NCI-H82 treated with DMSO at 0.1 percent for 48 hours (cell line): ENCODE measurements around the gene HM13.
A peak's percentile ranks its signal among the peaks of the same experiment; 100 is the strongest.
"Not testable (repeated sequence)": the region's sequence is repeated elsewhere in the genome, so short reads cannot be mapped to it uniquely, and the experiment has no call there.

Experiments
- DNase-seq: peaks from one replicate; lab custom pipeline; 2025; ENCODE audit not compliant: unreplicated experiment; lab: John Stamatoyannopoulos, UW

Gene HM13

GRCh38 chr20:31500527-31500926, 13.7 kb upstream of the HM13 start:
- DNase-seq, result no peak

DNA sequence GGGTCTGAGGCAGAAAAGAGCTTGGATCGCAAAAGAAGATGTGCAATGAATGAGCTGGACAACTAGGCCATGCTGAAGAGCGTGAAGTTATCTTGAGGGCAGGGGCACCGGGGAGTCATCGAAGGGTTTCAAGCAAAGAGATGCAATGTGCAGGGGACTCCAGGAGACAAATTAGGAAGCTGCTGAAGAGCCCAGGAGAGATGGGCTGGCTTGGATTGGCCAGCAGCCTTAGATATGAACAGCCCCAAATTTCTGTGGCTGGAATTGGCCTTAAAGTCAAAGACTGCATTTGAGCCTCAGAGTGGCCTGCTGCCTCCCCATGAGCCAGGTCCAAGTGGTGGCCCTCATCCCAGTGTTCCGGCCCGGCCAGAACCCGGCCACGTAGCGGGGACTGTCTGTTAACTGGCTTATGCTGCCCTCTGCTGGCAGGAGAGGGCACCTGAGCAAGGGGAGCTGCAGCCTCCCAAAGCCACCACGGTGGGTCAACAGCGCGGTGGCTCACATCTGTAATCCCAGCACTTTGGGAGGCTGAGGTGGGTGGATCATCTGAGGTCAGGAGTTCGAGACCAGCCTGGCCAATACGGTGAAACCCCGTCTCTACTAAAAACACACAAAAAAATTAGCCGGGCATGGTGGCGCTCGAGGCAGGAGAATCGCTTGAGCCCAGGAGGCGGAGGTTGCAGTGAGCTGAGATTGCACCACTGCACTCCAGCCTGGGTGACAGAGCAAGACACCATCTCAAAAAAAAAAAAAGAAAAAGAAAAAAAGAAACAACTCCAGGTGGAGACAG, 11.2 kb upstream of the HM13 start:
- DNase-seq, result peak; percentile 28

GRCh38 chr20:31505903-31506302, 8.3 kb upstream of the HM13 start:
- no peak for DNase-seq

DNA sequence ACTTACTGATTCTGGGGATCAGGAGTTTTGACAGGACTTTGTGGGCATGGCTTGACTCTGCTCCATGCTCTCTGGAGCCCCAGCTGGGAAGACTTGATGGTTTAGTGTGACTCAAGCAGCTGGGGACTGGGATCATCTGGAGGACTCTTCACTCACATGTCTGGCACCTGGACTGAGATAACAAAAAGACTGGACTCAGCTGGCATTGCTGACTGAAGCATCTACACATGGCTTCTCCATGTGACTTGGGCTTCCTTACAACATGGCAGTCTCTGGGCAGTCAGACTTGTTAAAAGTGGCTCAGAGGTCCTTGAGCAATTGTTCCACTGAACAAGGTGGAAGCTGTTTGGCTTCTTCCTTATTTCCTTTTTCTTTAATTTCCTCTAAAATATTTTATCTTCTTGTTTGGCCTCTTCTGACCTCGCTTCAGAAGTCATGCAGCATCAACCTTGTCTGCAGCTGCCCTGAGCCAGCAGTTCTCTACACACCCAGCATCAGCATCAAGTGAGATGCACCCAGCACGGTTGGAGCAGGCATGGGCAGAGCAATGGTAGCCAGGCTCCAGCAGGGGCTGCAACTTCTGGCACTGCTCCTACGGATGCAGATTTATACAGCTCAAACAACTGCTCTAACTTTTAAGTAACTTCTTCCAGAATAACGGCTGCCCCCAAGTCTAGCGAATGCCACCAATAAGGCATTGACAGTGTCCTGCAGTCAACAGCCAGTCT, 5.6 kb upstream of the HM13 start:
- DNase-seq, result no peak

DNA sequence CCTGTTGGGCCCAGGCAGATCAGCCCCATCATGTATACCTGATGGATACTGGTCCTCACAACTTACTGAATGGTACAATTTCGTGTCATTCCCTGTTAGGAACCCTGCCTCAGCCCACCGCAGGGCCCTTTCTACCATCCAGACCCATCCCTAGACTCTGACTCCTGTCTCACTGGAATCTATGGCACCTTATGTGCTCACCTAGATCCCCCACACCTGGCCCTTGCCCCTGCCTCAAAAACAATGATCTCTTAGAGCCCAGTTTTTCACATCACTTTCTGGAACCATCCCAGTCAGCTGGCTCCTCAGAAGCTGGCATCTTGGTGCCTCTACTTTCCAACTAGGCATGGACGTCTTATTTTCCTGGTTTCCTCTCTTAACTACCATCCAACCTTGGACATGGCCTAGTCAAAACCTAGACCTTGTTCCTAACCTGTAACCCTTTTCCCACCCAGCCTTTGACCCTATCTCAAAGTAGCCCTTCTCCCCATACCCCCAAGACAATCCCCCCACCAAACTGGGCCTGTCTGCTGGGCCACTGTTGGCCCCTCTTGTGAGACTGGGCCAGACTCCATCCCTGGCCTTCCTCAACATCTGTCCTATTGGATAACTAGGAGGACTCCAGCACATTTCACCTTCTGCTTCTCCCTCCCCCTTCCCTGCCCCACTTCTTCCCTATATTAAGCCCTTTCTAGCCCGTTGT, 981 bp downstream of the HM13 start:
- DNase-seq, result no peak

GRCh38 chr20:31515775-31516107, 1.5 kb downstream of the HM13 start:
- DNase-seq, result no peak

DNA sequence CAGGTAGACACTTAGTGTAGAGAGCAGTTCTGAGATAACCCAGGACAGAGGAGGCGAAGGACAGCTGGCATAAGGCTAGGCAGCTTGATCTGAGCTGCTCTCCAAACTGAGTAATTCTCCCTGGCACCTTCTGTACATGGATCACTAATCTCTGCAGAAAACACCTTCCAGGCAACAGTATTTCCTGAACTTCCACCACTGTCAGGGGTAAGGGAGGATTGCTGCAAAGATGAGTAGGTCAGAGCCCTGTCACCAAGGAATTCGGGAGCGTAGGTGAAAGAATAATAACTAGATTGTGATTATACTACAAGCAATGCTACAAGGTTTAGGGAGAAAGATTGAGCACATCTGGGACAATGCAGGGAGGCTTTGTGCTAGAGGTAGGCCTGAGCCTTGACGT, 1.9 kb downstream of the HM13 start:
- no peak for DNase-seq

GRCh38 chr20:31516651-31517050, 2.4 kb downstream of the HM13 start:
- DNase-seq, result no peak

- DNase-seq, result peak; percentile 18
Measured at GRCh38 chr20:31517373-31517772, 3.1 kb downstream of the HM13 start.

- not testable (repeated sequence) for DNase-seq
Measured at GRCh38 chr20:31521267-31521666, 7.0 kb downstream of the HM13 start.

GRCh38 chr20:31522731-31523130, 8.5 kb downstream of the HM13 start:
- no peak for DNase-seq

GRCh38 chr20:31523361-31524283, 9.4 kb downstream of the HM13 start:
- DNase-seq, result no peak

DNA sequence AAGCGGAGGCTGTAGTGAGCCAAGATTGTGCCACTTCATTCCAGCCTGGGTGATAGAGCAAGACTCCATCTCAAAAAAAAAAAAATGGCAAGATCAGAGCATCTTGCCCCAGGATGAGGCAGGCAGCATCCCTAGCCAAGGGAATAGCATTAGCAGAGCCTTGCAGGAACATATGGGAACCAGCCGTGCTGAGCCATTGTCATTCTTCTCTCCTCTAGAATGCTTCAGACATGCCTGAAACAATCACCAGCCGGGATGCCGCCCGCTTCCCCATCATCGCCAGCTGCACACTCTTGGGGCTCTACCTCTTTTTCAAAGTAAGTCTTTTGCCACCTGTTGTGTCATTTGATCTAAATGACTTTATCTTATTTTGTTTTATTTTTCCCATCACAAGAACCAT, 13.0 kb downstream of the HM13 start:
- DNase-seq, result no peak

DNA sequence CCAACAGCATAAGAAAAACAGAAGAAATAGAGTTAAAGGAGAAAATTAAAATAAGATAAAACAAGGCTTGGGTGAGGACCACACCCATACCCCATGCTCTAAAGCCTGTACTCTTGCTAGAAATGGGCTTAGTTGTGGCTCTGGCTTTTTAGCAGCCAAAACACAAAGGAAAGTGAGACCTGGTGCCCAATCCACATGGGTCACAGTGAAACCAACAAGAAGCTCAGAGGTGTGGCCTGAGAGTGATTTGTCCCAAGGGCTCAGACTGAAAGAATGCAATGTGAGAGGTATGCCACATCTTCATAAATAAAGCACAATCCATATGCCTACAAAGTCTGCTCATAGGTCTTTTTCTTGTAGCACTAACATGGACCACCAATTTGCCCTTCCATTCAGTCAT, 21.1 kb downstream of the HM13 start:
- no peak for DNase-seq

DNA sequence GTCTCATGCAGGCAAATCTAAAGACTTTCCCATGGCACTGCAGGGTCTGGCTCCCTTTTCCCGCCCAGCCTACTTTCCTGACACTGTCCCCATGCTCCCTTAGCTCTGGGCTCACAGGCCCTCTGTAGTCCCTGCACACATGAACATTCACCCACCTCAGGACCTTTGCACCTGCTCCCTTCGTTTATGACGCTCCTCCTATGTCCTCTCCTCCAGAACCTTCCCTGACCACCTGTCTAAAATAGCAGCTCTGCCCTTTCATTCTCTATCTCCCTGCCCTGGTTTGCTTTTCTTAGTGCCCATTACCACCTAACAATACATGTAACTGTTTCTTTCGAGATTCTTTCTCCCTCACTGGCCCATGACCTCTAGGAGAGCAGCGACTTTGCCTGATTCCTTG, 22.3 kb downstream of the HM13 start:
- no peak for DNase-seq

DNA sequence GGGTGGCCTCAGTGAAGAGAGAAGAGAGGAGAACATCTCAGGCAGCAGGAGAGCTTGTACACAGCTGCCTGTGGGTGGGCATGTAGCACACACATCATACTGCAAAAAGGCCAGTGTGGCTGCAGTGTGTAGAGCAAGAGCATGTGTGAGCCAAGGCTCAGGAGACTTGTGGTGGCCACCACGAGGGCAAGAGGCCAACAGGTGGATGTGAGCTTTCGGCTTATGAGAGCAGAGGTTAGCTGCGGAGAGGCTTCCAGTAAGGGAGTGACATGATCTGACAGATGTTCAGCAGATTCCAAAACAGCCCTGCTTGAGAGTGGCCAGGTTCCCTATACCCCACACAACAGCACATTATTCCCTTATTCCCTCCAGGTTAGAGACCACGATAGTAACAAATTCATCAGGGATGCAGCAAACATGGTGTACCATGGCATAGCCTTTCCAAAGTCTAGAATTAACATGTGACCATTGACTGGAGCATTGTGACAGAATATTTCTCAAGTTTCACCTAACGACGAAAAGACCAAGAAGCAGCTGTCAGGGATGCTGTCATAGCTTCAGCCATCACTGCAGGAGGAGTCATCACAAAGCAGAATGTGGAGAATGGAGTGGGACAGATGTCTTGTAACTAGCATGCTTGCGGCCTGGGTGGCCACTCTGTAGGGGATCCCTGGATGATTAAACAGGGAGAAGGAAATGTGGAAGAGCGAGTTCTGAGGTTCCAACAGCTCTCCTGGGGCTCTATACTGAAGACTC, 23.1 kb downstream of the HM13 start:
- no peak for DNase-seq

GRCh38 chr20:31537890-31538289, 23.6 kb downstream of the HM13 start:
- DNase-seq, result no peak

GRCh38 chr20:31538326-31538725, 24.1 kb downstream of the HM13 start:
- DNase-seq, result no peak

GRCh38 chr20:31539636-31540035, 25.4 kb downstream of the HM13 start:
- DNase-seq, result not testable (repeated sequence)

DNA sequence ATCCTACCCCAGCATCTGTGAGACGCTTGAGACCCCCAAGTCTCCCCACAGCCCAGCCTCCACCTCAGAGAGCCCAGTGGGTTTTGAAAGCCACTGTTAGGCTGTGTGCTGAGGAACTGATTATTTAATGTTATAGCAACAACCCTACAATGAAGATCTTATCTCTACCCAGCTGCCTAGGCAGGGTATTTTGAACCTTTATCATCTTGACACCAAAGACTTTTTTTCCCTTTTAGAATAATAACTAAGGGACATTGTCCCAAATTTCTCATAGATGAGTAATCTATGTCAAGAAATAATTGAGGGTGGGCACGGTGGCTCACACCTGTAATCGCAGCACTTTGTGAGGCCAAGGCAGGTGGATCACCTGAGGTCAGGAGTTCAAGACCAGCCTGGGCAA, 26.2 kb downstream of the HM13 start:
- no peak for DNase-seq
